Neuronal stem cell (in vitro differentiated cells): ENCODE measurements around the gene UNC80.
A peak's percentile ranks its signal among the peaks of the same experiment; 100 is the strongest.

Source experiments
- DNase-seq: peaks from one replicate; pipeline ENCODE4 v3.0.0-alpha.2; 2013; ENCODE audit warnings: low spot score
- H2AFZ ChIP-seq: one replicate; pipeline ENCODE4 v1.6.1; 2013; ENCODE audit warnings: mild to moderate bottlenecking, low read length, inconsistent platforms
- H2AK5ac ChIP-seq: 2 replicates; pipeline ENCODE4 v1.6.1; 2013; ENCODE audit warnings: low read depth, mild to moderate bottlenecking, inconsistent platforms, low read length, moderate library complexity, mixed read lengths
- H2BK120ac ChIP-seq: 2 replicates; pipeline ENCODE4 v1.6.1; 2013; ENCODE audit warnings: low read depth, mild to moderate bottlenecking, inconsistent platforms, low read length, moderate library complexity, mixed read lengths
- H2BK12ac ChIP-seq: one replicate; pipeline ENCODE4 v1.6.1; 2013; ENCODE audit warnings: low read length, inconsistent platforms
- H2BK15ac ChIP-seq: 2 replicates; pipeline ENCODE4 v1.6.1; 2013; ENCODE audit warnings: mild to moderate bottlenecking, low read length, inconsistent platforms, mixed read lengths
- H2BK5ac ChIP-seq: one replicate; pipeline ENCODE4 v1.6.1; 2013; ENCODE audit warnings: inconsistent platforms, mild to moderate bottlenecking, low read length, moderate library complexity
- H3K14ac ChIP-seq: one replicate; pipeline ENCODE4 v1.6.1; 2013; ENCODE audit warnings: low read length, inconsistent platforms
- H3K18ac ChIP-seq: 2 replicates; pipeline ENCODE4 v1.6.1; 2013; ENCODE audit warnings: low read length, inconsistent platforms
- H3K23ac ChIP-seq: 2 replicates; pipeline ENCODE4 v1.6.1; 2013; ENCODE audit warnings: low read depth, mild to moderate bottlenecking, mixed read lengths, low read length, inconsistent platforms; ENCODE audit not compliant: poor library complexity
- H3K27ac ChIP-seq: replicated peaks from 3 replicates; pipeline ENCODE4 v1.5.1; 2013; ENCODE audit warnings: low read length, inconsistent platforms
- H3K27me3 ChIP-seq, 3 experiments: 2 replicates each; pipeline ENCODE4 v1.6.1; 2013; ENCODE audit warnings: low read length in 3 of 3, mild to moderate bottlenecking in 2 of 3, inconsistent platforms in 1 of 3, low read depth in 1 of 3, mixed read lengths in 1 of 3, moderate library complexity in 1 of 3; ENCODE audit not compliant: control insufficient read depth in 3 of 3, insufficient read depth in 3 of 3
- H3K36me3 ChIP-seq, 2 donors: replicated peaks in 1 of 2; 2 replicates each; pipeline ENCODE4 v1.6.1; 2013; ENCODE audit warnings: low read length in 2 of 2; ENCODE audit not compliant: control insufficient read depth in 2 of 2, insufficient read depth in 2 of 2
- H3K4ac ChIP-seq: 2 replicates; pipeline ENCODE4 v1.6.1; 2013; ENCODE audit warnings: inconsistent platforms, mild to moderate bottlenecking, low read length, moderate library complexity
- H3K4me1 ChIP-seq, 2 donors: 1 replicate in 1 of 2; 2 replicates in 1 of 2; pipeline ENCODE4 v1.6.1; 2013; ENCODE audit warnings: low read length in 2 of 2, low read depth in 1 of 2; ENCODE audit not compliant: control insufficient read depth in 2 of 2, insufficient read depth in 1 of 2
- H3K4me2 ChIP-seq: one replicate; pipeline ENCODE4 v1.6.1; 2013; ENCODE audit warnings: mild to moderate bottlenecking, low read length, inconsistent platforms; ENCODE audit not compliant: insufficient read depth, poor library complexity, severe bottlenecking
- H3K4me3 ChIP-seq, 2 donors: 2 replicates each; pipeline ENCODE4 v1.5.1; 2013; ENCODE audit warnings: low read length in 2 of 2, mild to moderate bottlenecking in 2 of 2, inconsistent platforms in 1 of 2, moderate library complexity in 1 of 2
- H3K79me1 ChIP-seq: one replicate; pipeline ENCODE4 v1.6.1; 2013; ENCODE audit warnings: low read depth, mild to moderate bottlenecking, inconsistent platforms, low read length, moderate library complexity
- H3K9ac ChIP-seq: one replicate; pipeline ENCODE4 v1.6.1; 2013; ENCODE audit warnings: mild to moderate bottlenecking, low read depth, low read length, inconsistent platforms; ENCODE audit not compliant: poor library complexity
- H3K9me3 ChIP-seq, 2 donors: replicated peaks in 1 of 2; 2 replicates each; pipeline versions ENCODE3 to v1.6.1; 2013; ENCODE audit warnings: low read length in 2 of 2, mild to moderate bottlenecking in 2 of 2, inconsistent platforms in 1 of 2, low read depth in 1 of 2, mixed read lengths in 1 of 2, moderate library complexity in 1 of 2; ENCODE audit not compliant: control insufficient read depth in 2 of 2, insufficient read depth in 1 of 2
- H4K8ac ChIP-seq: one replicate; pipeline ENCODE4 v1.6.1; 2013; ENCODE audit warnings: low read depth, mild to moderate bottlenecking, inconsistent platforms, low read length, moderate library complexity
- H4K91ac ChIP-seq: one replicate; pipeline ENCODE4 v1.6.1; 2013; ENCODE audit warnings: low read length, low read depth, mild to moderate bottlenecking, inconsistent platforms; ENCODE audit not compliant: poor library complexity
- WGBS, 2 donors: extraction: QIAGEN DNeasy Blood & Tissue Kit; methylation state at CpG; one replicate each; pipeline ENCODE4 v1.1.7; 2013; ENCODE audit warnings: missing lambda C conversion rate in 2 of 2, mixed read lengths in 1 of 2; ENCODE audit not compliant: insufficient read length in 2 of 2, insufficient replicate concordance in 1 of 2; ENCODE audit errors: extremely low coverage in 2 of 2; 5-methylcytosine and 5-hydroxymethylcytosine counted together

The UNC80 gene

DNA sequence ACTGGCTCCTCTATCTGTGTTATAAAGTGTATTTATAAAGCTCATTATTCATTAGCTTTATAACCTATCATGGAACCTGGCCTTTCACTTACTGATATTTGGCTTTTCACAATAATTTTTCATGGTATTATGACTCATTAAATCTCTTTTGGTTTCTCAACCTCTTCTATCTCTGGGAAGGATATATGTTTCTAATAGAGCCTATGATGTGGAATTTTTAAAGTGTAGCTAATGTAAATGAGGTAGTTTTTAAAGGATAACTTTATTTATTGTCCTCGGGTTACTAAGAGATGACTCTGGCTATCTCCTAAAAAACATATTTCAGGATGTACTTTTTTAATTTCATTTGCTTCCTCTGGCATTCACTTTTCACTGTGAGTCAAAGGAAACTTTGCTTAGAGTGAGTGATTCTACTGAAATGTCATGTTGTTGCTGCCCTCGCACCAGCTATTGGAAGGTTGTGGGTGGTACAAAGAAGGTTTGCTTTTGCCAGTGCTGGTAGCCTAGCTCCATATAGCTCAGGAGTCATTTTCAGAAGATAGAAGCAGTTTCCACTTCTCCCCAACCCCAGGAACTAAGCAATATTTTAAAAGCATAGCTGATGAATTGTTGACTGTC, 145.6 kb downstream of the UNC80 start:
- no peaks in the 10 kb centered on the region for H3K79me1 ChIP-seq
- no peak overlapping the region for H3K27ac ChIP-seq
- H3K36me3 ChIP-seq, result no peaks in the 10 kb centered on the region
- no peak overlapping the region for H3K23ac ChIP-seq
- H3K4me2 ChIP-seq, result no peak overlapping the region
- no peak overlapping the region for H3K4ac ChIP-seq
- WGBS, 2 donors, result no CpG with 5 or more reads among the region's 2 CpGs
- no peak overlapping the region for H4K91ac ChIP-seq
- H2AK5ac ChIP-seq, result no peak overlapping the region
- H2BK12ac ChIP-seq, result no peak overlapping the region
- no peaks in the 10 kb centered on the region for H3K4me1 ChIP-seq
- peak overlapping the region; percentile 52 for H3K18ac ChIP-seq
- no peaks in the 10 kb centered on the region for H3K9me3 ChIP-seq
- H2BK15ac ChIP-seq, result peak overlapping the region; percentile 33
- no peak overlapping the region for H4K8ac ChIP-seq
- no peak overlapping the region for H2BK120ac ChIP-seq
- no peak for DNase-seq
- H3K4me3 ChIP-seq, result no peak overlapping the region
- H2BK5ac ChIP-seq, result no peak overlapping the region
- H3K27me3 ChIP-seq, result no peaks in the 10 kb centered on the region
- no peak overlapping the region for H2AFZ ChIP-seq
- H3K14ac ChIP-seq, result no peak overlapping the region
- H3K9ac ChIP-seq, result no peak overlapping the region

DNA sequence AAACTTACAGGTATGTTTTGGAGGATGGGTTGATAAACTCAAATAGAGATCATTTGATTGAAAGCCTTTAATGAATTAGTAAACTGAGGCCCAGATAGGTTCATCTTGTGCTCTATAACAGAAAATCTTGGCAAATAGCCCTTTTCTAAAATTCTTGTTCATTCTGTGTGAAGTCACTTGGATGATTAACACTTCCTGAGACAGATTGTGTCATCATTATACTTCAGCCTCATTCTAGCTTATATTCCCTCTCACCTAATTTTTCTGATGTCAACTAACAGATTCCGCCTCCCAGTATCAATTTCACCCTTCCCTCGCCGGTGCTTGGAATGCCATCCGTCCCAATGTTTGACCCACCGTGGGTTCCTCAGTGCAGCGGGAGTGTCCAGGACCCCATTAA, 146.6 kb downstream of the UNC80 start:
- H3K4me1 ChIP-seq, result no peaks in the 10 kb centered on the region
- H2AFZ ChIP-seq, result no peak overlapping the region
- H4K91ac ChIP-seq, result no peak overlapping the region
- no peak overlapping the region for H2BK5ac ChIP-seq
- no peaks in the 10 kb centered on the region for H3K79me1 ChIP-seq
- H3K9ac ChIP-seq, result no peak overlapping the region
- H3K18ac ChIP-seq, result no peak overlapping the region
- H3K23ac ChIP-seq, result no peak overlapping the region
- no peaks in the 10 kb centered on the region for H3K9me3 ChIP-seq
- no peak overlapping the region for H3K14ac ChIP-seq
- H2AK5ac ChIP-seq, result no peak overlapping the region
- H2BK15ac ChIP-seq, result no peak overlapping the region
- H3K27ac ChIP-seq, result no peak overlapping the region
- WGBS, 2 donors, result no CpG with 5 or more reads among the region's 6 CpGs
- no peak overlapping the region for H3K4ac ChIP-seq
- no peak overlapping the region for H3K4me3 ChIP-seq
- H3K4me2 ChIP-seq, result no peak overlapping the region
- H3K27me3 ChIP-seq, result no peaks in the 10 kb centered on the region
- no peaks in the 10 kb centered on the region for H3K36me3 ChIP-seq
- no peak for DNase-seq
- no peak overlapping the region for H4K8ac ChIP-seq
- no peak overlapping the region for H2BK120ac ChIP-seq
- H2BK12ac ChIP-seq, result no peak overlapping the region

DNA sequence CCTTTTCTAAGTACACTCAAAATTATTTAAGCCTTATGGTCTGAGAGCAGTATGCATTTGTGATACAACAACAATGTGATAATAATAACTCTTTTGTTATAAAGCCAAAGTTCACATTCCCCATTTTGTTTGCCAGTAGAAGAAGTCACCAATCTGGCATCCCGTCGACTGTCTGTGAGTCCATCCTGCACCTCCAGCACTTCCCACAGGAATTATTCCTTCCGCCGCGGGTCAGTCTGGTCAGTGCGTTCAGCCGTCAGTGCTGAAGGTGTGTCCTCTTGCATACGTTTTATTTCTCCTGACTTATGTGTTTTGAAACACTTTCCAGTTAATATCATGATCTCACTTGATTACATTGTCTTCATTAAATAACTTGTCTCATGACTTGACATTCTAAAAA, 150.5 kb downstream of the UNC80 start:
- Histone ChIP-seq H2BK12ac (no peak overlapping the region), H2BK15ac (no peak overlapping the region), H3K36me3 (peaks cover 0 to 2% of the 10 kb centered on the region in 2 donors), H3K27me3 (no peaks in the 10 kb centered on the region), H3K4me2 (no peak overlapping the region), H3K9me3 (no peaks in the 10 kb centered on the region), H3K4ac (no peak overlapping the region), H3K9ac (no peak overlapping the region), H4K91ac (no peak overlapping the region), H2AFZ (no peak overlapping the region), H4K8ac (no peak overlapping the region), H3K79me1 (no peaks in the 10 kb centered on the region), H2BK120ac (no peak overlapping the region), H3K27ac (no peak overlapping the region), H3K4me3 (no peak overlapping the region), H3K4me1 (no peaks in the 10 kb centered on the region), H2AK5ac (no peak overlapping the region), H3K14ac (no peak overlapping the region), H3K23ac (no peak overlapping the region), H2BK5ac (no peak overlapping the region), H3K18ac (no peak overlapping the region)
- DNase-seq, result no peak
- no CpG with 5 or more reads among the region's 8 CpGs for WGBS, 2 donors

DNA sequence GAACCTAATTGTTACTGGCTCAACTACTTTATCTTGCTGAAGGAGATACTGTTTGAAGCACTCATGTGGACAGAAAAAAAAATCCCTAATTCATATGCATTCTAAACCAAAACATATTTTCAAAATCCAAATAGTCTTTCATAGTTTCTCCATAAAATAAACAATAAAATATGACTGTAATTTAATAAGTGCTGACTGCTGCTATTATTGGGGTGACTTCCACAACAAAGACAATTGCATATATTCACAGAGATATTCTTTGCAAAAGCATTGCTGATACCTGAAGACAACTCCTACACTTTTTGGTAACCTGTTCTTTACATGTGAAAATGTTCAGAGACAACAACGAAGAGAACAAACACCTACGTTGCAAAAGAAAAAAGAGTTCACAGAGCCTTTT, 157.7 kb downstream of the UNC80 start:
- Histone ChIP-seq H2BK12ac (no peak overlapping the region), H3K4me2 (no peak overlapping the region), H3K4me1 (peaks cover 2 to 10% of the 10 kb centered on the region in 2 donors), H4K8ac (no peak overlapping the region), H3K14ac (no peak overlapping the region), H2AK5ac (no peak overlapping the region), H3K9me3 (no peaks in the 10 kb centered on the region), H4K91ac (no peak overlapping the region), H3K4me3 (no peak overlapping the region), H2BK15ac (no peak overlapping the region), H3K9ac (no peak overlapping the region), H3K23ac (no peak overlapping the region), H2BK5ac (no peak overlapping the region), H3K27ac (no peak overlapping the region), H2BK120ac (no peak overlapping the region), H3K79me1 (no peaks in the 10 kb centered on the region), H3K4ac (no peak overlapping the region), H2AFZ (no peak overlapping the region), H3K36me3 (peaks cover 0 to 2% of the 10 kb centered on the region in 2 donors), H3K27me3 (no peaks in the 10 kb centered on the region), H3K18ac (no peak overlapping the region)
- no CpG with 5 or more reads among the region's 2 CpGs for WGBS, 2 donors
- DNase-seq, result no peak
